SIG-M5 treated with dmso at 0.1 percent for 504 hours (cell line): ENCODE data around the gene MUCL3.
"Not testable (repeated sequence)": the region's sequence is repeated elsewhere in the genome, so short reads cannot be mapped to it uniquely, and the experiment has no call there.

ENCODE experiments used
- DNase-seq: peaks from one replicate; lab custom pipeline; 2025; ENCODE audit not compliant: unreplicated experiment; lab: John Stamatoyannopoulos, UW

The MUCL3 gene

GRCh38 chr6:30939473-30939872 lies 1.3 kb upstream of the MUCL3 start:
- no peak for DNase-seq

DNA sequence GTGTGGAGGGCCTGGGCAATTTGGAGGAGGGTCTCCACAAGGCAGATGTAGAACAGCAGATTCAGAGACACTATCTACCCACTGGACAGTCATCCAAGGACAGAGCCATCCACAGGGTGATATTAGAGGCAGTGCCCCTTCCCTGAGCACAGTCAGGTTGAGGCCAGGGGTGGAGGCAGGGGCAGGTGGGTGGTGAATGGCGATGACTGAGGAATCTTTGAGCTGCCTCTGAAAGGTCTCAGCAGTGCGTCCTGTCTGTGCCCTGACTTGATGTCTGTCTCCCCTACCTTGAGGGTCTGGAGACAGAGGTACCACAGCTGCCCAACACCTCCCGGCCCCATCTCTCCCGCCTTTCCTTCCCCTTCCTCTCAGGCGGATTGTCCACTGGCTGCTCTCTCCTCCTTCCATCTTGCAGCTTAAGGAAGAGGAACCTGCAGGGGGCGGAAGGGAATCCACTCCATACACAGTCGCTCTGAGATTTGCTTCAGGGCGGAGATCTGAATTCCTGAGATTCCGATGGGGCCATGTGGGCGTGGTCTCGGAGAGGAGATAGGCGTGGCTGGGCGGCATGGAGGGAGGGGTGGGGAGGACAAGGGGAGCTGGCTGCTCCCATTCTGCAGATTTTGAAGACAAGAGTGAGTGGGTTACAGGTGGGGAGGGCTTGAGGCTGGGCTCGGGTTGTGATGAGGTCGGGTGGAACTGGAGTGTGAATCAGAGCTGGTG lies 1.7 kb downstream of the MUCL3 start:
- peak; percentile 16 for DNase-seq

DNA sequence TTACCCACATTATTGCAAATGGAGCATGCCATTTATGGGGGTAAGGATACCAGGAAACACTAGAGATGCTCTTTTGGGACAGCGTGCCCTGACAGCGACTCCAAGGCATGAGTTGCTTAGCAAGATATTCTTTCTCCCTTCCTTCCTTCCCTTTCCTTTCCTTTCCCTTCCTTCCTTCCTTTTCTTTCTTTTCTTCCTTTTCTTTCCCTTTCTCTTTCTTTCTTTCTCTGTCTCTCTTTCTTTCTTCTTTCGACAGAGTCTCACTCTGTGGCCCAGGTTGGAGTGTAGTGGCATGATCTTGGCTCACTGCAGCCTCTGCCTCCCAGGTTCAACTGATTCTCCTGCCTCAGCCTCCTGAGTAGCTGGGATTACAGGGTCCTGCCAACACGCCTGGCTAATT lies 3.3 kb downstream of the MUCL3 start:
- no peak for DNase-seq

- DNase-seq, result no peak
Observed at GRCh38 chr6:30945281-30945680, 4.5 kb downstream of the MUCL3 start.

DNA sequence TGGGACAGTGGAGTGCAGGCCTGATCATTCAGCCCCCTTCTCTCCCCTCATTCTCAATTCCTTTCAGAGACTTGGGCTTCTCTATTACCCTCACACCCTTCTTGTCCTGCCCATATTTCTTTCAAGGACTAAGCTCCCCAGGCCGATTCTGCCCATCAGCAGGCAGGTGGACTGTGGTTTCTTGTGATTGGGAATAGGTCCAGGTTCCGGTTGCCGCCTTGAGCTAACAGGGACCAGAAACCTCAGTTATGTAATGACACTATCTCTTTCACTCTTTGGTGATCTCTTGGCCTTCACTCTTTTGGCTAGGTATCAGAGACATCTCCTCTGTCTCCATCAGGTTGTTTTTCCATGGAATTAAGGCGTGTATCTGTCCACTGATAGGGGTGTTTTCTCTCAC lies 6.5 kb downstream of the MUCL3 start:
- no peak for DNase-seq

- no peak for DNase-seq
Observed at GRCh38 chr6:30948811-30949210, 8.0 kb downstream of the MUCL3 start.

- no peak for DNase-seq
Observed at GRCh38 chr6:30951907-30952469, 11.2 kb downstream of the MUCL3 start.

DNA sequence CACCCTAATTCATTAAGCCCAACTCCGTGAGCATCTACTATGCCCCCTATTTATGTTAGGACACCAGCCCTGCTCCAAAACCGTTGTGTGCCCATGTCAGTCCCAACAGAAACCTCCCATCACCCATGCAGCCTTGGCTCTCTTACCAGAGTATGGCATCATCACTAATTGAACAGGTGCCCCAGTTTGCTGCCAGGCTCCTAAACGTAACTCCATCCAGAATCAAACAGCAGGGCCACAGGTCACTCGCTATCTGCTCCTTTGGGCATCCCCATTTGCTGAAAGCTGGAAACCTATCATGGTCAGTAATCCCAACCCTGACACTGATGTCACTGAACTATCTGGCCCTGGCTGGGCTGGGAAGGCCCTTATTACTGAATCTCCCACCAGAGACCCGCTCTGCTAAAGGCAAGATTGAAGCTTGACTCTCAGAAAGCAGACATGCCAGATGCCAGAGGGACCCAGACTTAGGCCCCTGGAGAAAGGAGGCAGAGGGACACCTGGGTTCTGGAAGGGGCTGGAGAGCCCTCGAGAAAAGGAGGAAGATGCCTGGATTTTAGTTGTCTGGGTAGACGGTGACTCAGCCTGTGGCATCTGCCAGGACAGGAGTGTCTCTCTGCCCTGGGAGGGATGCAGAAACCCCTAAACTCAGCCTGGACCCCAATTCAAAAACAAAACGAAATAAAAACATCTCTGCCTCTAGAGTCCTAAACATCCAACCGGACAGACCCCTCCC lies 14.0 kb downstream of the MUCL3 start:
- no peak for DNase-seq

DNA sequence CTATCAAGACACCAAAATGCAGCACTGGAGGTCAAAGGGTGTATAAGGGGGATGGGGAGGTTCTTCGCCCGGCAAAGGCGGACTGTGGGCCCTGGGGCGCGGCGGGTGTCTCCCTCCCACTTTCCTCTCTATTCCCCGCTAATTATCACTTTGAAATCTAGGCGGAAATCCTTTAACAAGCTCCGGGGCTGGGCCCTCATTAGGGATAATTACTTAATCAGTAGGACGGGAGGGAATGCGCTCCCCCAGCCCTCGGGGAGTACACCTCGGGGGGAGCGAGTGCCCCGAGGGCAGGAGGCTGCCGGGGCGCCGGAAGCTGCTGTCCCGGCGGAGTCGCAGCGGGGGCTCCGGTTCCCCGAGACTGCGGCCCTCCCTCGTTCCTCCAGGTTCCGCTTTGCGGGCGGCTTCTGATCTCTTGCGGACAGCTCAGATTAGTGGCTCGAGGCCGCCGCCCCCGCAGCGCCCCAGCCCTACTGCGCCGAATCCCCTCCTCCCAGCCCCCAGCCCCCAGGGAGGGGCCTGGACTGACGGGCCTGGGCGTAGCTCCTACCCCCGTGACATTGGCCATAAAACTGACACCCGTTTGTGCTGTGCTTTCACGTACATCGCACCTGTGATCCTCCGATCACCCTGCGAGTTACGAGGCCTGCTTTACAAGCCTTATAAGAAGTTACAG lies 14.7 kb downstream of the MUCL3 start:
- DNase-seq, result peak; percentile 57

DNA sequence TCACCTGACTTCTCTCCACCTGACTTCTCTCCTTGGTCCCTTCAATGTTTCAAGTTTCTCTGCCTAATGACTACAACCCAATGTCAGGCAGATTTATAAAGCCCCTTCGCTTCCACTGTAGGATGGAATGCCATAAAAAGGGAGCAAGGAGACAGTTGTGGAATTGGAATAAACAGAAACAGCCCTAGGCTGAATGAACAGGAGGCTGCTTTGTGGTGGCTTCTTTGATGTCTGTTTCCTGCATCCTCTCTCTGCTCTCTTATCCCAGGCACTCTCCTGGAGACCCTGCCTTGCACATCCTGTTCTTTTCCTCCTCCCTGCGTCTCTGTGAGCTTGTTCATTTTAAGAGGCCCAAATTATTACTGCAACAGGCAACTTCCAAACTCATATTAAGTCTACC lies 16.9 kb downstream of the MUCL3 start:
- no peak for DNase-seq

- no peak for DNase-seq
Observed at GRCh38 chr6:30960907-30961673, 20.3 kb downstream of the MUCL3 start.

- no peak for DNase-seq
Observed at GRCh38 chr6:30962716-30963115, 21.9 kb downstream of the MUCL3 start.

GRCh38 chr6:30963641-30964040 lies 22.9 kb downstream of the MUCL3 start:
- no peak for DNase-seq

DNA sequence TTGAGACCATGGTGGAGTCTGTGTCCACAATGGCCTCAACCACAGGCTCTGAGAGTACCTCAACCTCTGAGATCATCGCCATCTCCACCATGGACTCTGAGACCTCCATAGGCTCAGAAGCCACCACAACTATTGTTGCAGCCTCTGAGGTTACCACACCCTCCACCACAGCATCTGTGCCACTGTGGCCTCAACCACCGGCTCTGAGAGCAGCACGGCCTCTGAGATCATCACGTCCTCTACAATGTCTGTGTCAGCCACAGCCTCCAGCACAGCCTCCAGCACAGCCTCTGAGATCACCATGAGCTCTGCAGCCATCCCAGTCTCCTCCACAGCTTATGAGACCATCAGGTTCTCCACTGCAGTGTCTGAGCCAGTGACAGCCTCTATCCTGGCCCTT lies 23.3 kb downstream of the MUCL3 start:
- no peak for DNase-seq

DNA sequence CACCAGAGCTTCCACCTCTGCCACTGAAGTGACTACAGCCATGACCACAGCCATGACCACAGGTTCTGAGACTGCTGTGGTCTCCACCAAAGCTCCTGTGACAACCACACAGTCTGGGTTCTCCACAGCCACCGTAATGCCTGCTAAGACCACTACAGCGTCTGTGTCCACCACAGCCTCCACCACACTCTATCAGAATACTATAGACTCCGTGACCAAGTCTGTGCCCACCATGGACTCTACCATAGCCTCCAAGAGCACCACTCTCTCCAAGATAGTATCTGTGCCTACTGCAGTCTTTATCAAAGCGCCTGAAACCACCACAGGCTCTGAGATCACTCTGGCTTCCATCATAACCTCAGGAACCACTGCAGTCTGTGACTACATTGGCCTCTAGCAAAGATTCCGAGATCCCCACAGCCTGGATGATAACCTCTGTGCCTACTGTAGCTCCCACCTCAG lies 24.4 kb downstream of the MUCL3 start:
- DNase-seq, result no peak

DNA sequence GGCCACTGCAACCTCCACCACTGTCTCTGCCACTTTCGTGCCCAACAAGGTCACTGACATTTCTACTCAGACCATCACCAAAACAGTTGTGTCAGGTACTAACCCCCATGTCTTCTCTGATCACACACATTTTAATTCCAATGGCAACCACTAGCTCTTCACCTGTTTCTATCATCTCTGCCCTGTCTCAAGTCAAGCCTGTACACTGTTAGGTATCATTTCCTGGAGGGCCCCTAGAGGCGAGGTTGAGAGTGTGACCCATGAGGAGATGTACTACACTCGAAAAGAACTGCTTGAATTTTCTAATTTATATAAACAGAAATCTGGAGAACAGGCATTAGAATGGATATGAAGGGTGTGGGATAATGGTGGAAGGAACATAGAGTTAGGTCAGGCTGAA lies 25.4 kb downstream of the MUCL3 start:
- no peak for DNase-seq

GRCh38 chr6:30969171-30969570 lies 28.4 kb downstream of the MUCL3 start:
- DNase-seq, result not testable (repeated sequence)

DNA sequence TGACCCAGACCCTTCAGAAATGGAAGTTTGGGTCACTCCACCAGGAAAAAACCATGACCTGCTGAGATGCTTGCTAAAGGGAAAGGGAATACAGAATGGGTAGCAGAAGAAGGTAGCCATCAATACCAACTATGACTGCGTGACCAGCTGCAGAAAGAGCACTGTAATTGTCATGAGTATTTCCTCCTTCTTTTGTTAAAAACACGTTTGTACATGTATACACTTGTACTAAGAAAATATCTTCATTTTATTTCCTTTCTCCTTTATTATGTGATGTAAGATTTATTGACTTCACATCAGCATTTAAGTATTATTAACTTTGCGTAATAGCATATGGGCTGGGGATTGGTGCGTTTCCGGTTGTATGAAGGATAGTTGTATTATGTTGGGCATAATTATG lies 30.2 kb downstream of the MUCL3 start:
- no peak for DNase-seq

- DNase-seq, result no peak
Observed at GRCh38 chr6:30972816-30973215, 32.0 kb downstream of the MUCL3 start.

DNA sequence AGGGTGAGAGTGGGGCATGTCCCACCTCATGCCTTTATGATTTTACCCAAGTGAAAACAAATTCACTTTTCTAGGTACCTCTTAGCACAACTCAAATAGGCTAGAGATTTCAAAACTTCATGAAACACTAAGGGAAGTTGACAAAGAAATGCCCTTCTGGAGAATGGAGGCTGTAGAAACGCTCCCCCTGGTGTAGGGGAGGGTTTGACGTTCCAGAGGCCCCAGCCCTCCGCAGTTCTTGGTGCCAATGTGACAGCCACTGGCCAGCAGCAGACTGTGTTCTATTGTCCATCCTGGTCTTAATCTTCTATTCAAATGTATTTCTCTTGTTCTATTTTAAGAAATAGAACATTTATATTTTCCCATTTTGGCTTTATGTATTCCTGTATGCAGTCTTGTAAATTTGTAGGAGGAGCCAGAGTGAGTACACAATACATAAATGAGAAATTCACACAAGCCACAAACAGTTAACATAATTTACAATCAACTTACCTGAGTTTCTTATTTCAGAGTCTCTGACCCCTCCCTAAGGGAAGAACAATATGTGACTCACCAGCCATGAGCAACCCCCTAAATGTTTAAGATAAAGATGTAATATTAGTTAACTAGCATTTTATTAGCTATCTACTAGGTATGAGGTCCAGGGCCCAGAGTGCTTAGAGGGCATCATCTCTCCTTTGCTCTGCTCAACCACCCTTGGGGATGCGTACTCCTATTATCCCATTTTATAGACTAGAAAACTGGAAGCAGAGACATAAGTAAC lies 33.9 kb downstream of the MUCL3 start:
- no peak for DNase-seq
